ENCODE measurements around the gene CLCNKA. TPM values are rescaled to one million over a fixed set of nuclear protein-coding genes. Genes with fewer than 3 reads are reported as not detected.

CLCNKA gene
- total RNA-seq (2021; fragmentation: NEBNext Ultra II Directional; extraction: Animal tissue kit (Norgen Biotek cat#: 25700)) (0.95 and 1.3 TPM in 2 replicates), polyA plus RNA-seq (2011; rRNA removed) (2.0 and 3.9 TPM in 2 replicates), polyA minus RNA-seq (2011; rRNA and poly(A)+ RNA removed) (0.80 and 1.0 TPM in 2 replicates)
- polyA plus RNA-seq (2011; cell fraction: cytosol; rRNA removed) = 2.8 TPM
- polyA plus RNA-seq (2011; cell fraction: nucleus; rRNA removed) = 22.4 TPM
- polyA plus RNA-seq (2012, experiment 1 of 2) = 0.77 to 2.4 TPM (median 0.99 TPM) in 4 replicates
- polyA plus RNA-seq (2012, experiment 2 of 2) = 0.42 TPM
- polyA plus RNA-seq (2013, experiment 1 of 2) = 1.6 TPM
- 1.5 TPM for polyA plus RNA-seq (2013, experiment 2 of 2)
- not detected for polyA minus RNA-seq (2011; cell fraction: cytosol; rRNA and poly(A)+ RNA removed)
- polyA minus RNA-seq (2011; cell fraction: nucleus; rRNA and poly(A)+ RNA removed) = 2.7 TPM
- long read RNA-seq, experiment 1 = 0 reads
- long read RNA-seq, experiment 2, partial matches to known transcripts = 1 of 1 reads
- long read RNA-seq, experiment 2, other reads (novel, unspliced or antisense) = 0 of 1 reads

DNA sequence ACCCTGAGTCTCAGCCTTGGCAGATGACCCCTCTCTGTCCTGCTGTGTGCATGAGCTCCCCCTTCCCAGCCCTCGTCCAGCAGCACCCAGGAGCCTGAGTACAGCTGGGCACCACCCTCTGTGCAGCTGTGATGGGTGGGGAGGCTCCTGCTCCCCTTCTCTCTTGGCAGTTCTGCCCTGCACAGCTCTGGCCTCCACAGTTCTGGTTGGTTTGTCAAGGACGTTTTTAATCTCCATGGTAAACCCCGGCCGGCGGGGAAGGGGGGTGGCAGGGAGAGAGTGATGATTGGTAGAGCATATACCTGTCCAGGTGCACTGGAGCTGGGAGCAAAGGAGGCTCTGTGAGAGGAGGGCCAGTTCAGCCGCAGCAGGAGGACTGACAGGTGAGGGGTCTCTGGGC is at the start of gene CLCNKA:
CLCNKA (plus strand) TSS at position 356 of the 400 bp plus-strand sequence. CDS start 584 bp downstream, outside the sequence.
- H2BK15ac ChIP-seq (ENCODE audit: low read length) = no peak within 1 kb of the TSS
- H3K27ac ChIP-seq (ENCODE audit: low read depth, low read length) = no peak within 1 kb of the TSS
- no peak within 1 kb of the TSS for H3K56ac ChIP-seq (replicated peaks; ENCODE audit: insufficient read length, low read depth, low read length)

More for the DNA sequence above, at the start of gene CLCNKA:
- Histone ChIP-seq H3K14ac (ENCODE audit: insufficient read length) (no peak within 1 kb of the TSS), H4K8ac (ENCODE audit: extremely low read depth, insufficient read depth, low read length) (no peak within 1 kb of the TSS; the same call in 1 of the 2 replicates), H2AFZ (ENCODE audit: low read length) (no peak within 1 kb of the TSS), H3K36me3 (ENCODE audit: control insufficient read depth in 2 of 4, insufficient read depth in 4 of 4, low read length in 3 of 4) (no peaks in the 10 kb centered on the region), H2BK120ac (replicated peaks; ENCODE audit: low read depth, low read length) (no peak within 1 kb of the TSS), H3K4me2 (ENCODE audit: insufficient read depth in 1 of 2, low read depth in 2 of 2, low read length in 2 of 2) (no peak within 1 kb of the TSS), H4K20me1 (replicated peaks in 1 of 2; ENCODE audit: control insufficient read depth in 1 of 2, insufficient read depth in 2 of 2, low read length in 2 of 2) (no peaks in the 10 kb centered on the region), H4K5ac (ENCODE audit: insufficient read length, low read depth, low read length) (no peak within 1 kb of the TSS), H3K79me2 (ENCODE audit: control insufficient read depth in 1 of 2, insufficient read depth in 2 of 2, low read length in 2 of 2) (no peaks in the 10 kb centered on the region), H2AK5ac (ENCODE audit: low read depth, low read length) (no peak within 1 kb of the TSS), H3K18ac (ENCODE audit: extremely low read depth, low read length) (no peak within 1 kb of the TSS), H3K23ac (ENCODE audit: insufficient read length) (no peak within 1 kb of the TSS), H3K23me2 (ENCODE audit: low read depth, low read length) (no peaks in the 10 kb centered on the region), H3K9me3 (ENCODE audit: insufficient read depth in 2 of 2, low read depth in 1 of 2, low read length in 1 of 2) (no peaks in the 10 kb centered on the region), H3K9ac (replicated peaks in 1 of 4; ENCODE audit: extremely low read depth in 1 of 4, low read depth in 3 of 4, low read length in 3 of 4) (no peak within 1 kb of the TSS), H4K91ac (replicated peaks; ENCODE audit: insufficient read length, low read length) (no peak within 1 kb of the TSS), H2BK12ac (ENCODE audit: low read depth, low read length) (no peak within 1 kb of the TSS; the same call in 1 of the 2 replicates), H3K4me3 (ENCODE audit: extremely low read depth in 1 of 4, insufficient read depth in 2 of 4, low read depth in 3 of 4, low read length in 4 of 4) (no peak within 1 kb of the TSS), H3K4ac (replicated peaks; ENCODE audit: insufficient read length, low read depth, low read length) (no peak within 1 kb of the TSS), H2BK20ac (ENCODE audit: low read length) (no peak within 1 kb of the TSS), H3K4me1 (replicated peaks in 1 of 4; ENCODE audit: control insufficient read depth in 3 of 4, insufficient read depth in 4 of 4, low read length in 3 of 4) (peaks cover 0 to 13% (median 8%) of the 10 kb centered on the region in 4 experiments; a peak in 5 of 7 replicates), H3K79me1 (ENCODE audit: low read depth, low read length) (no peaks in the 10 kb centered on the region), H3K27me3 (replicated peaks in 1 of 4; ENCODE audit: control insufficient read depth in 3 of 4, extremely low read depth in 1 of 4, insufficient read depth in 3 of 4, low read length in 3 of 4) (peaks cover 0 to 7% (median 2%) of the 10 kb centered on the region in 4 experiments; a peak in 3 of 7 replicates), H2BK5ac (ENCODE audit: low read depth, low read length) (0 out of 2 replicates have a peak within 1 kb of the TSS, but pooled peaks have one; percentile 73)
- FAIRE-seq (no peak), DNase-seq (ENCODE audit: low read depth in 1 of 2, low spot score in 2 of 2) (no peak)
- POLR2A ChIA-PET (ENCODE audit: partially characterized antibody) = interaction anchor here (0.6 to 1.1 kb wide), 3 partner anchors 9 to 1150 kb away, joined by 3 read pairs; no protein-coding TSS in a partner anchor
- TF ChIP-seq CEBPB (IDR thresholded peaks at IDR 0.05; ENCODE audit: low read depth, low read length) = no peak
- no peak for TF ChIP-seq ATF2 (IDR thresholded peaks at IDR 0.05; ENCODE audit: low read length)
- no peak for TF ChIP-seq CHD1 (IDR thresholded peaks at IDR 0.05; ENCODE audit: low read depth, low read length)
- TF ChIP-seq, protein P1, sequence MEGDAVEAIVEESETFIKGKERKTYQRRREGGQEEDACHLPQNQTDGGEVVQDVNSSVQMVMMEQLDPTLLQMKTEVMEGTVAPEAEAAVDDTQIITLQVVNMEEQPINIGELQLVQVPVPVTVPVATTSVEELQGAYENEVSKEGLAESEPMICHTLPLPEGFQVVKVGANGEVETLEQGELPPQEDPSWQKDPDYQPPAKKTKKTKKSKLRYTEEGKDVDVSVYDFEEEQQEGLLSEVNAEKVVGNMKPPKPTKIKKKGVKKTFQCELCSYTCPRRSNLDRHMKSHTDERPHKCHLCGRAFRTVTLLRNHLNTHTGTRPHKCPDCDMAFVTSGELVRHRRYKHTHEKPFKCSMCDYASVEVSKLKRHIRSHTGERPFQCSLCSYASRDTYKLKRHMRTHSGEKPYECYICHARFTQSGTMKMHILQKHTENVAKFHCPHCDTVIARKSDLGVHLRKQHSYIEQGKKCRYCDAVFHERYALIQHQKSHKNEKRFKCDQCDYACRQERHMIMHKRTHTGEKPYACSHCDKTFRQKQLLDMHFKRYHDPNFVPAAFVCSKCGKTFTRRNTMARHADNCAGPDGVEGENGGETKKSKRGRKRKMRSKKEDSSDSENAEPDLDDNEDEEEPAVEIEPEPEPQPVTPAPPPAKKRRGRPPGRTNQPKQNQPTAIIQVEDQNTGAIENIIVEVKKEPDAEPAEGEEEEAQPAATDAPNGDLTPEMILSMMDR (IDR thresholded peaks at IDR 0.05; ENCODE audit: control extremely low read depth in 1 of 3, insufficient read depth in 1 of 3, low read depth in 1 of 3, low read length in 3 of 3) = no peak
- TF ChIP-seq NANOG (IDR thresholded peaks at IDR 0.05; ENCODE audit: insufficient read depth, low read depth, low read length, poor library complexity, severe bottlenecking) = no peak
- TF ChIP-seq FOSL1 (IDR thresholded peaks at IDR 0.05; ENCODE audit: insufficient read depth, low read depth, low read length) = no peak
- CTCF ChIA-PET (ENCODE audit: partially characterized antibody) = interaction anchor here (6.6 to 6.7 kb wide), 2 partner anchors 11 to 12 kb away, joined by 41 to 74 read pairs; no protein-coding TSS in a partner anchor
- 69% methylated on average over 6 of the region's 6 CpGs; no CpG with 5 or more reads in 1 of the 2 experiments for WGBS, 2 experiments (ENCODE audit: extremely low coverage in 1 of 2, insufficient coverage in 1 of 2, insufficient read length in 1 of 2, insufficient replicate concordance in 2 of 2, low coverage in 1 of 2, low lambda C conversion rate in 2 of 2, missing lambda C conversion rate in 1 of 2)
